Breast epithelium (tissue), 4 donors: ENCODE results near the gene PRLH. TPM values are rescaled to one million over a fixed set of nuclear protein-coding genes. Genes with fewer than 3 reads are reported as not detected.

ENCODE experiments used
- DNase-seq, 2 donors: peaks; one replicate each; pipeline ENCODE4 v3.0.0-alpha.2; 2019; ENCODE audit warnings: low spot score in 2 of 2
- H3K27ac ChIP-seq, 2 donors: fragments of 200-600 bp; sonication (generic) in 1 of 2; one replicate each; pipeline ENCODE4 v1.5.1; 2016 to 2019; ENCODE audit warnings: mild to moderate bottlenecking in 1 of 2
- H3K27me3 ChIP-seq, 2 donors: fragments of 200-600 bp; sonication (generic) in 1 of 2; one replicate each; pipeline versions ENCODE4 v1.5.1 to v1.6.0; 2017 to 2019; ENCODE audit warnings: control low read depth in 1 of 2, mild to moderate bottlenecking in 1 of 2
- H3K36me3 ChIP-seq: fragments of 200-600 bp; one replicate; pipeline ENCODE4 v1.5.1; 2019
- H3K4me1 ChIP-seq, 2 donors: fragments of 200-600 bp; sonication (generic); one replicate each; pipeline ENCODE4 v1.5.1; 2016 to 2019; ENCODE audit warnings: control low read depth in 1 of 2
- H3K4me3 ChIP-seq, 3 donors: fragments of 200-600 bp; sonication (generic); 1 replicate in 2 of 3; 2 replicates in 1 of 3; pipeline ENCODE4 v1.5.1; 2016 to 2019; ENCODE audit warnings: mild to moderate bottlenecking in 3 of 3, moderate library complexity in 2 of 3
- H3K9me3 ChIP-seq, 2 donors: fragments of 200-600 bp; sonication (generic) in 1 of 2; one replicate each; pipeline ENCODE4 v1.5.1; 2016 to 2019; ENCODE audit warnings: control low read depth in 1 of 2
- CTCF ChIP-seq, 3 donors: fragments of 450-650 bp; IDR thresholded peaks; one replicate each; pipeline ENCODE4 v1.5.1; 2016 to 2017; ENCODE audit warnings: antibody characterized with exemption in 3 of 3, mild to moderate bottlenecking in 3 of 3, moderate library complexity in 3 of 3
- POLR2A ChIP-seq: fragments of 450-650 bp; IDR thresholded peaks from one replicate; pipeline ENCODE4 v1.6.1; 2016; ENCODE audit warnings: antibody characterized with exemption, mild to moderate bottlenecking, moderate library complexity
- POLR2AphosphoS5 ChIP-seq, 3 donors: sonication (generic); formaldehyde crosslinking; IDR thresholded peaks; one replicate each; pipeline ENCODE4 v1.6.1; 2017; ENCODE audit warnings: antibody characterized with exemption in 3 of 3
- intact Hi-C: fragments of 100-400 bp; cut with DNase I; formaldehyde crosslinking; loops from one replicate; pipeline ENCODE4 v1.15.1; 2023; ENCODE audit warnings: low total_unique reads
- total RNA-seq, 3 donors: library from RNA; depleted of rRNA; stranded (reverse); fragments of >200 nt; gene quantifications; one replicate each; pipeline ENCODE4 v1.1.0, GENCODE V29; 2016

Gene PRLH
- total RNA-seq, 3 donors from 2014 or later: not detected

DNA sequence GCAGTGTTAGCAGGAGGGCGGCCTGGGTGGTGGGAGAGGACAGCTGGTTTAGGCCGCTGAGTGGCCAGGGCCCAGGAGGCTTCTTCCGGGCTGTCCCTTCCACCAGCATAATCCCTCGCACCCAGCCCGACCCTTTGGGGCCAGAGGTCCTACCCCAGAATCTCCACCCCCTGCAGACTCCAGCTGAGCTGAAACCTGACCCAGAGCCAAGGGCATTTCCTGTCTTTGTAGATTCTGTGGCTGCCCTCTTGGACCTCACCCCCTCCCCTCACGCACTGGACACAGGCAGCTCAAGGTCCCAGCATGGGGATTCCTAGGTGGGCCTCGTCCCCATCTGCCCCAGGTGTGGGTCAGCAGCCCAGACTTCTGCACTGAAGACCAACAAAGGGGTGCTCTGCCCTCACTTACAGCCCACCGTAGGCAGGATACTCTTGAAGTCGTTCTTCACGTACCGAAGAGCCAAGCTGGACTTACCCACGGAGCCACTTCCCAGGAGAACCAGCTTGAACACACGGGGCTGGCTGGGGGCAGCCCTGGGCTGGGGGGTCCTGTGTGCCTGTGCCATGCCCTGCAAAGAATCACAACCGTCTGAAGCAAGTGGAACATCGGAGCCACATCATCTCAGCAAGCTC is 19.3 kb downstream of the PRLH start:
- no peaks in the 10 kb centered on the region for H3K9me3 ChIP-seq
- no peak for DNase-seq
- peaks cover 7 to 11% of the 10 kb centered on the region in 2 donors for H3K4me1 ChIP-seq
- no peak overlapping the region for H3K27ac ChIP-seq
- intact Hi-C loops: loop anchor here (5.0 to 10.0 kb wide), 2 partner anchors 159 to 532 kb away; no protein-coding TSS in a partner anchor
- H3K4me3 ChIP-seq: no peak overlapping the region
- H3K27me3 ChIP-seq: no peaks in the 10 kb centered on the region
- H3K36me3 ChIP-seq: no peaks in the 10 kb centered on the region
- TF ChIP-seq CTCF (IDR thresholded peaks at IDR 0.05) (no peak), POLR2A (no peak), POLR2AphosphoS5 (IDR thresholded peaks at IDR 0.05) (no peak)

GRCh38 chr2:237588044-237588696 is 21.8 kb downstream of the PRLH start:
- intact Hi-C loops: loop anchor here (5.0 to 10.0 kb wide), 2 partner anchors 157 to 529 kb away; no protein-coding TSS in a partner anchor
- no peak overlapping the region for H3K27ac ChIP-seq
- no peak for DNase-seq

GRCh38 chr2:237590272-237591140 is 24.1 kb downstream of the PRLH start, which contains the start of gene RAB17:
TSS of gene RAB17 (minus strand) at chr2:237590734. CDS start at chr2:237586154, 4,580 bp downstream.
- intact Hi-C loops: loop anchor here (2.0 kb wide), 1 partner anchor 62 kb away; no protein-coding TSS in a partner anchor
- DNase-seq: peak; percentile 76 to 81
- peak within 1 kb of the TSS; percentile 90 to 92 for H3K27ac ChIP-seq

More at GRCh38 chr2:237588044-237588696, 21.8 kb downstream of the PRLH start:
- Histone ChIP-seq H3K4me3 (no peak overlapping the region), H3K9me3 (no peaks in the 10 kb centered on the region), H3K36me3 (no peaks in the 10 kb centered on the region), H3K4me1 (peaks cover 0 to 8% of the 10 kb centered on the region in 2 donors), H3K27me3 (no peaks in the 10 kb centered on the region)
- TF ChIP-seq POLR2AphosphoS5 (IDR thresholded peaks at IDR 0.05) (no peak), POLR2A (no peak), CTCF (IDR thresholded peaks at IDR 0.05) (no peak)

DNA sequence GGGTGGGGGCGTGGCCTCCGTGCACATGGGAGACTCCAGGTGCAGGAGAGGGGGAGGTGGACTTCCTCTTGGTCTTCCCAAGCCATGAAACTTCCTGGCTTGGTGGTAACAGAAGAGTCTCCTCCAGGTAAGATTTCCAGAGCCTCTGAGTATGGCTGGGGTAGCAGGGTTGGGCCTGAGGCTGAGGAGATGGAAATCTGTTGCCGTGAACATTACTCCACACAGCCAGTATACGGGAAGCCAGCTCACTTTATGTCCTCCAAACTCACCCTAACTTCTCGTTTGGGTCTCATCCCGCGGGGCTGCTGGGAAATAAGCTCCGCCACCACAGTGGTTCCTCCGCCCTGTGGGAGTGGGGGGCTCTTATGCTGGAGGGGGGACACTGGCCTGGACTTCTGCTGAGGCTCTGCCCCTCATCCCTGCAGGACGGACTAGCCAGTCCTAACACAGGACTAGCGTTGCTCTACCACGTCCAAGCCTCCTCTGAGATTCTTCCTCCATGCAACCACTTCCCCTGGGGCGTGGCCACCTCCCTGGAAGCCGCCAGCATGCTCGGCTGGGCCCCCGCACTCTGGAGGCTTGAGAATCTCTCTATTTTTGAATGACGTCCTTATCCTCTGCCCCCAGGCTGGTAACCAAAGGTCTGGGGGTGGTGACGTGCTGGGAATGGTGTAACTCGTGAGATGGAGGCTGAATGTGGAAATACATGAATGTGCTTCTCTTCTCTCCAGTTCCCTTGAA is 24.9 kb downstream of the PRLH start:
- no peak for TF ChIP-seq POLR2A
- no peak for TF ChIP-seq CTCF (IDR thresholded peaks at IDR 0.05)
- H3K9me3 ChIP-seq: no peaks in the 10 kb centered on the region
- H3K4me1 ChIP-seq: peaks cover 0 to 17% of the 10 kb centered on the region in 2 donors
- H3K36me3 ChIP-seq: no peaks in the 10 kb centered on the region
- DNase-seq: no peak
- peak overlapping the region; percentile 7 to 61 (median 43) for H3K4me3 ChIP-seq
- peak overlapping the region; percentile 90 to 92 for H3K27ac ChIP-seq
- intact Hi-C loops: loop anchor here (2.0 kb wide), 1 partner anchor 61 kb away; no protein-coding TSS in a partner anchor
- no peaks in the 10 kb centered on the region for H3K27me3 ChIP-seq

More at GRCh38 chr2:237590272-237591140, 24.1 kb downstream of the PRLH start, which contains the start of gene RAB17:
- Histone ChIP-seq H3K36me3 (no peaks in the 10 kb centered on the region), H3K4me3 (peak within 1 kb of the TSS; percentile 7 to 61 (median 43)), H3K27me3 (no peaks in the 10 kb centered on the region), H3K9me3 (no peaks in the 10 kb centered on the region), H3K4me1 (peaks cover 0 to 17% of the 10 kb centered on the region in 2 donors)
- TF ChIP-seq POLR2AphosphoS5 (IDR thresholded peaks at IDR 0.05) (peak in 1 of 3 donors; percentile 4), CTCF (IDR thresholded peaks at IDR 0.05) (no peak)
